Measurements from ENCODE around the gene SLC6A4. TPM values are rescaled to one million over a fixed set of nuclear protein-coding genes. Genes with fewer than 3 reads are reported as not detected.

SLC6A4 gene
- total RNA-seq, 2 donors from 2014 or later: 0.33 to 2.1 TPM

DNA sequence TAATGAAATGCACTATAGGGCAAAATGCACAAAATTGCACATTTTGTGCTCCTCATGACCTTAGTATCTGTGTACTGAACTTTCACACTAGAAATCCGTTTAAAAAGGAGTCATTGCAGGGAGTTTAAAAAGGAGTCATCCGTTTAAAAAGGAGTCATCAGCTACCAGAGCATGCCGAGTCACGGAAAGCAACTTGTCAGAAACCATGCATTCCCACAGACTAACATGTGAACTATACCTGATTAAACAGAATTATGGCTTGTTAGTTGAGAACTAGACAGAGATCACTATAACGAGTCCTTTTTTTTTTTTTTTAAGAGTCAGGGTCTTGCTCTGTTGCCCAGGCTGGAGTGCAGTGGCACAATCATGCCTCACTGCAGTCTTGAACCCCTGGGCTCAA lies 35.9 kb downstream of the SLC6A4 start:
- H3K27ac ChIP-seq: no peak overlapping the region
- no peak for ATAC-seq
- TF ChIP-seq, protein P1, sequence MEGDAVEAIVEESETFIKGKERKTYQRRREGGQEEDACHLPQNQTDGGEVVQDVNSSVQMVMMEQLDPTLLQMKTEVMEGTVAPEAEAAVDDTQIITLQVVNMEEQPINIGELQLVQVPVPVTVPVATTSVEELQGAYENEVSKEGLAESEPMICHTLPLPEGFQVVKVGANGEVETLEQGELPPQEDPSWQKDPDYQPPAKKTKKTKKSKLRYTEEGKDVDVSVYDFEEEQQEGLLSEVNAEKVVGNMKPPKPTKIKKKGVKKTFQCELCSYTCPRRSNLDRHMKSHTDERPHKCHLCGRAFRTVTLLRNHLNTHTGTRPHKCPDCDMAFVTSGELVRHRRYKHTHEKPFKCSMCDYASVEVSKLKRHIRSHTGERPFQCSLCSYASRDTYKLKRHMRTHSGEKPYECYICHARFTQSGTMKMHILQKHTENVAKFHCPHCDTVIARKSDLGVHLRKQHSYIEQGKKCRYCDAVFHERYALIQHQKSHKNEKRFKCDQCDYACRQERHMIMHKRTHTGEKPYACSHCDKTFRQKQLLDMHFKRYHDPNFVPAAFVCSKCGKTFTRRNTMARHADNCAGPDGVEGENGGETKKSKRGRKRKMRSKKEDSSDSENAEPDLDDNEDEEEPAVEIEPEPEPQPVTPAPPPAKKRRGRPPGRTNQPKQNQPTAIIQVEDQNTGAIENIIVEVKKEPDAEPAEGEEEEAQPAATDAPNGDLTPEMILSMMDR (IDR thresholded peaks at IDR 0.05): no peak
- TF ChIP-seq POLR2A (IDR thresholded peaks at IDR 0.05): no peak
- intact Hi-C loops (cut with DNase I): no loop called here
- no peaks in the 10 kb centered on the region for H3K4me1 ChIP-seq
- no peaks in the 10 kb centered on the region for H3K36me3 ChIP-seq (replicated peaks in 1 of 2; ENCODE audit: insufficient read depth in 1 of 2, low read depth in 2 of 2)
- H3K4me3 ChIP-seq: no peak overlapping the region
- no peak for DNase-seq
- H3K27me3 ChIP-seq: no peaks in the 10 kb centered on the region
- WGBS, 2 donors: 65 to 69% methylated on average over 5 of the region's 5 CpGs
- no peaks in the 10 kb centered on the region for H3K9me3 ChIP-seq

DNA sequence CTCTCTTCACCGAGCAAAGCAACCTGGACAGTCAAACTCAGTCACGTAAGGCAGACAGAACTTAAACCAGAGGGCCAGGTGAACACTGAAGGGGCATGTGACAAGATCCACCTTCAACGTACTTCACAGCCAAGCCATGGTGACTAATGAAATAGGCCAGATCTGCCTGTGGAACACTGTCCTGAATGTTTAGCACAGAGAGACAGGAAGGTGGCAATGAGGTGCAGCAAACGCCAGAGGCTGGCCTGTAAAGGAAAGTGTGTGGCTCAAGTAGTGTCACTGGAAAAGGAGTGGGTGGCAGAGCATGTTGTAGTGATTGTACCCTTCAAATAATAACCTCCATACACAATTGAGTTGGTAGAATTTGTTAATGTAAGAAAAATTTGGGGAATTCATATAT lies 38.1 kb downstream of the SLC6A4 start:
- no peaks in the 10 kb centered on the region for H3K27me3 ChIP-seq
- H3K4me3 ChIP-seq: no peak overlapping the region
- TF ChIP-seq, protein P1 (IDR thresholded peaks at IDR 0.05): no peak
- no peak for TF ChIP-seq POLR2A (IDR thresholded peaks at IDR 0.05)
- no peak for ATAC-seq
- whole genome bisulfite sequencing, 2 donors: 68 to 79% methylated on average over 4 of the region's 4 CpGs
- no peak for DNase-seq
- no peaks in the 10 kb centered on the region for H3K36me3 ChIP-seq (replicated peaks in 1 of 2; ENCODE audit: insufficient read depth in 1 of 2, low read depth in 2 of 2)
- intact Hi-C loops (cut with DNase I): no loop called here
- H3K27ac ChIP-seq: no peak overlapping the region
- H3K4me1 ChIP-seq: no peaks in the 10 kb centered on the region
- no peaks in the 10 kb centered on the region for H3K9me3 ChIP-seq

DNA sequence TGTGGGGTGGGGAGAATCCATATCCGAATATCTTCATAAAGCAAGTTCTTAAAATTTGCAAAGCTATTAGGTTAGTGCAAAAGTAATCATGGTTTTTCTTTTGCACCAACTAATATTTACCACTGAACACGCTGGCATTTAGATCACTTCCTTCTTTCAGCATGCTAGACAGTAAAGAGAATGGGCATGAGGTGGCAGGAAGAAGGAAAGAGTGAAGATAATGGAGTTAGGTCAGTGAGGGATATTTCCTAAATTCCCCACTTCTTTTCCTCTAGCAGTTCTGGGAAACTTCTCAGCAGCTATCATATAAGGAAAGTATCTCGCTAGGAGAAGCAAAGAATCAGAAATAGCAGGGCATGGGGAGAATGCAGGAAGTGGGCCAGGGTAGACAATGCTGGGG lies 39.0 kb downstream of the SLC6A4 start:
- Histone ChIP-seq H3K27me3 (no peaks in the 10 kb centered on the region), H3K4me3 (no peak overlapping the region), H3K9me3 (no peaks in the 10 kb centered on the region), H3K4me1 (no peaks in the 10 kb centered on the region), H3K36me3 (replicated peaks in 1 of 2; ENCODE audit: insufficient read depth in 1 of 2, low read depth in 2 of 2) (no peaks in the 10 kb centered on the region), H3K27ac (no peak overlapping the region)
- WGBS, 2 donors: 69 to 70% methylated on average over 3 of the region's 3 CpGs
- intact Hi-C loops (cut with DNase I): no loop called here
- DNase-seq (no peak), ATAC-seq (no peak)
- TF ChIP-seq, protein P1 (IDR thresholded peaks at IDR 0.05): no peak
- TF ChIP-seq POLR2A (IDR thresholded peaks at IDR 0.05): no peak

DNA sequence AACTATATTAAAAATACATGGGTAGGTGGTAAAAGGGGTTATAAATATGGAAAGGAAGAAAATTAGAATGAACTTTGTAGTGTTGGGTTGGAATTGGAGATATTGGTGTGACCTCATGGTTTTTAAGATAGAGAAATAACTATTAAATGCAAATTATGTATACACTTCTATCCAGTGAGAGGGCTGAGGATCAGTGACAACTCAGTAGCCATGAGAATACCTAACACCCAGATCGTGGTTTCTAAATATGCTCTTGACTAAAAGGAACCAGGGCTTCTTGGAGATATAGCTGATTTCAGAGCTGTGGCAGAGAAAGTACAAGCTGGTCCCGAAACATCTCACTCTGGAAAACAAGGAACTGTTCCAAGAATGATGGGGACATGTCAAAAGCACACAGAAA lies 44.4 kb downstream of the SLC6A4 start:
- H3K27ac ChIP-seq: no peak overlapping the region
- no peak for ATAC-seq
- no peaks in the 10 kb centered on the region for H3K9me3 ChIP-seq
- no peaks in the 10 kb centered on the region for H3K4me1 ChIP-seq
- 49 to 51% methylated on average over 2 of the region's 2 CpGs for WGBS, 2 donors
- no peaks in the 10 kb centered on the region for H3K27me3 ChIP-seq
- H3K36me3 ChIP-seq (replicated peaks in 1 of 2; ENCODE audit: insufficient read depth in 1 of 2, low read depth in 2 of 2): no peaks in the 10 kb centered on the region
- intact Hi-C loops (cut with DNase I): no loop called here
- no peak for DNase-seq
- no peak for TF ChIP-seq POLR2A (IDR thresholded peaks at IDR 0.05)
- no peak overlapping the region for H3K4me3 ChIP-seq

DNA sequence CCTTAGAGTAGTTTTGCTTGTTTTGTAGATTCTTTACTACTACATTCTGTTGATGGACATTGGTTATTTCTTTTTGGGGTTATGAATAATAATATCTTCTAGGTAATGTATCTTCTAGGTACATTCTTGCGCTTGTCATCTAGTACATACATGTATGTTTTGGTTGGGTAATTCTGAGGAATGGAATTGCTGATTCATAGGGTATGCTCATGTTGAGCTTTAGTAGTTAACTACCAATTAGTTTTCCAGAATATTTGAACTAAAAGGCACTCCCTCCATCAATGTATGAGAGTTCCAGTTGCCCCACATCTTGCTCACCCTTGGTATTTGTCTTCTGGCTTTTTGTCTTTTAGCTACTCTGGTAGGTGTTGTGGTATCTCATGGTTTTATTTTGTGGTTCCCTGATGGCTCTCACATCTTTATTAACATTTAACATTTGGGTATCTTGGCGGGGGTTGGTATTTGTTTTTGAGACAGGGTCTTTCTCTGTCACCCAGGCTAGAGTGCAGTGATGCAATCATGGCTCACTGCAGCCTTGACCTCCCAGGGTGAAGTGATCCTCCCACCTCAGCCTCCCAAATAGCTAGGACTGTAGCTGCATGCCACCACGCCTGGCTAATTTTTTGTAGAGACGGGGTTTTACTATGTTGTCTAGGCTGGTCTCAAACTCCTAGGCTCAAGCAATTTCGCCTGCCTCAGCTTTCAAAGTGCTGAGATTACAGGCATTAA lies 47.1 kb downstream of the SLC6A4 start:
- peaks cover 0 to 13% of the 10 kb centered on the region in 2 donors for H3K36me3 ChIP-seq (replicated peaks in 1 of 2; ENCODE audit: insufficient read depth in 1 of 2, low read depth in 2 of 2)
- H3K27ac ChIP-seq: no peak overlapping the region
- intact Hi-C loops (cut with DNase I): no loop called here
- 89 to 97% methylated on average over 5 of the region's 5 CpGs for WGBS, 2 donors
- no peak overlapping the region for H3K4me3 ChIP-seq
- TF ChIP-seq, protein P1 (IDR thresholded peaks at IDR 0.05): no peak
- no peak for TF ChIP-seq POLR2A (IDR thresholded peaks at IDR 0.05)
- H3K4me1 ChIP-seq: no peaks in the 10 kb centered on the region
- DNase-seq: no peak
- H3K27me3 ChIP-seq: no peaks in the 10 kb centered on the region
- ATAC-seq: no peak
- H3K9me3 ChIP-seq: no peaks in the 10 kb centered on the region
